ENCODE data around the gene APOBEC4.

DNA sequence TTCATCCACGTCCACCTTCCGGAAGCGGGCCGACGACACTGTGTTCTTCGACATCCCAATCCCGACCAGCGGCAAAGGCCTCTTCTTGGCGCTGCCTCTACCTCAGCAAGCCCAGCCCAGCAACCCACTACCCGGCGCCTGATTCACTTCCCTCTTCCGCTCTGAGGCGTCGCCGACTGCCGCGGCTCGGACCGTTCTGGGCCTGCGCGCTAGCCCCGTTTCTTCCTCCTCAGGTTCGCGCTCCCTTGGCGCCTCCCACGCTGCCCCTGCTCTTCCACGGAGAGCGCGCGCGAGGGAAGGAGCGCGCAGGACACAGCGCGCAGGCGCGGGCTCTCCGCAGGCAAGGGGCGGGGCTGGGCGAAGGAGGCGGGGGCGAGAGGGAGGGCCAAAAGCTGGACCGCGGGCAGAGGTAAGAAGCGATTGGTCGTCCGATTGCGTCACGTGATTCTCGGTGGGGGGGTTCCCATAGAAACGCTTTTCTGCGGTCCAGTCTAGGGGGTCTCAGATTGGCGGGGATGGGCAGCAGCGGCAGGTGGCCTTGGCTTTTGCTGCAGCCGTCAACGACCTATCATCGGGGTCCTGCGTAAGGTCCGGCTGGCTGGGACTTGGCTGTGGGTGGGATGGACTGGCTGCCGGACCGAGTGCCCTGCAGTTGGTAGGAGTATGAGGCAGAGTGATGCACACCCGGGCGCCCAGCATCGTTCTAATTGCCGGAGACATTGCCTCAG is 17.3 kb downstream of the APOBEC4 start, which contains the start of gene ARPC5:
- peak in 1 of 4 donors; percentile 46 for TF ChIP-seq EP300 (IDR thresholded peaks at IDR 0.05)
- TF ChIP-seq, protein P1, sequence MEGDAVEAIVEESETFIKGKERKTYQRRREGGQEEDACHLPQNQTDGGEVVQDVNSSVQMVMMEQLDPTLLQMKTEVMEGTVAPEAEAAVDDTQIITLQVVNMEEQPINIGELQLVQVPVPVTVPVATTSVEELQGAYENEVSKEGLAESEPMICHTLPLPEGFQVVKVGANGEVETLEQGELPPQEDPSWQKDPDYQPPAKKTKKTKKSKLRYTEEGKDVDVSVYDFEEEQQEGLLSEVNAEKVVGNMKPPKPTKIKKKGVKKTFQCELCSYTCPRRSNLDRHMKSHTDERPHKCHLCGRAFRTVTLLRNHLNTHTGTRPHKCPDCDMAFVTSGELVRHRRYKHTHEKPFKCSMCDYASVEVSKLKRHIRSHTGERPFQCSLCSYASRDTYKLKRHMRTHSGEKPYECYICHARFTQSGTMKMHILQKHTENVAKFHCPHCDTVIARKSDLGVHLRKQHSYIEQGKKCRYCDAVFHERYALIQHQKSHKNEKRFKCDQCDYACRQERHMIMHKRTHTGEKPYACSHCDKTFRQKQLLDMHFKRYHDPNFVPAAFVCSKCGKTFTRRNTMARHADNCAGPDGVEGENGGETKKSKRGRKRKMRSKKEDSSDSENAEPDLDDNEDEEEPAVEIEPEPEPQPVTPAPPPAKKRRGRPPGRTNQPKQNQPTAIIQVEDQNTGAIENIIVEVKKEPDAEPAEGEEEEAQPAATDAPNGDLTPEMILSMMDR (IDR thresholded peaks at IDR 0.05) = no peak
- peak; percentile 85 to 98 (median 90) for TF ChIP-seq POLR2A (IDR thresholded peaks at IDR 0.05)
- peak; percentile 94 to 95 for TF ChIP-seq POLR2AphosphoS5 (IDR thresholded peaks at IDR 0.05)
